ENCODE measurements around the gene WIF1.
A peak's percentile ranks its signal among the peaks of the same experiment; 100 is the strongest.

Gene WIF1

GRCh38 chr12:65121956-65122469 lies 908 bp upstream of the WIF1 start:
- DNase-seq = no peak

- no peak for DNase-seq
Measured at GRCh38 chr12:65119063-65119462, 2.0 kb downstream of the WIF1 start.

- no peak for DNase-seq
Measured at GRCh38 chr12:65113621-65114035, 7.5 kb downstream of the WIF1 start.

DNA sequence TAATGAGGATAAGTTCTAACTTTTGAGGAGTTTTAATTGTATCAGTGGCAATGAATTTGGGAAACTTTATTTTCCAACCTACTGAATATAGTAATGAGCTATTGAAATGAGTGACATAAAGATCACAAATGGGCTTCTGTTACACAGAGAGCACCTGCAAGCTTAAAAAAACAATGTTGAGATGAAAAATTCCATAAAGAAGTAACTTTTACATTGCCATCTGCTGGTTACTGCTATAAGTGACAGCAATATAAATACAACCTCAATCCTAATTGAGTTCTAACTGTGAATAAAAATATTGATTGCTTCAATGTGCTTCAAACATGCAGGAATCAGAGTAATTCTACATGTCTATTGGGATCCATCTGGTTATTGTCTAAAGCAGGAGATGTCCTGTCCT lies 14.2 kb downstream of the WIF1 start:
- no peak for DNase-seq

DNA sequence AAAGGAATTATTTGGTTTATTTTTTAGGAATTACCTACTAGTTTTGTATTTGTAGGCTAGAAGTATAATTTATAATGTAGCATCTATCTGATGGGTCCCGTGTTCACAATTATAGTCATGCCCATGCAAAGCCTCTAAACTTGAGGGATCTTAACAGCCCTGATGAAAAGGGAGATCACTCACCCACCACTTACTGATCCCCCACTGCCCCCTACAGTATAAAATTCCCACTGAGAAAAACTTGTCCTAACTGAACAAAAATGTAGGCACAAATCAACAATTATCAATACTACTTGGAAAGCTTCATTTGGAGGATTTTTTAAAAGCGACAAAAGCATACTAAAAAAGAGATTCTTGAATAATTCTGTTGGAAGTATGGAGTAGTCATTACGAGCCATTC lies 21.0 kb downstream of the WIF1 start:
- DNase-seq = no peak

DNA sequence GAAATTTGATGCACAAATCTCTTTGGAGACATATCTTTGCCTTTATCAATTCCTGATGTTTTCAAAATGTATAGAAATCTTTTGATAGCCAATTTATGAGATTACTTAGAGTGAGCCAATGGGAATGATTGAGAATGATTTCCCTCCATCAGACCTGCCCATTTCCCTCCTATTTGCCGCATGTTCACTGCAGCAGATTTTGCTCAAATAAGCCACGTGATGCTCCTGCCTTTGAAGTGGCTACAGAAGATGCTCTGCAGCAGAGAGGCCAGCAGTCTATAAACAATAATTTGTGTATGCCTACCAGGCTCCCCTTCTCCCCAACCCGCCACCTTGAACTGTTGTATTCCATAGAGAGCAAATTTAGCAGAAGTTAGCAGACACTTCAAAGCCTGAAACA lies 21.9 kb downstream of the WIF1 start:
- no peak for DNase-seq

- DNase-seq = no peak
Measured at GRCh38 chr12:65098364-65098763, 22.7 kb downstream of the WIF1 start.

- DNase-seq = no peak
Measured at GRCh38 chr12:65094722-65095121, 26.4 kb downstream of the WIF1 start.

DNA sequence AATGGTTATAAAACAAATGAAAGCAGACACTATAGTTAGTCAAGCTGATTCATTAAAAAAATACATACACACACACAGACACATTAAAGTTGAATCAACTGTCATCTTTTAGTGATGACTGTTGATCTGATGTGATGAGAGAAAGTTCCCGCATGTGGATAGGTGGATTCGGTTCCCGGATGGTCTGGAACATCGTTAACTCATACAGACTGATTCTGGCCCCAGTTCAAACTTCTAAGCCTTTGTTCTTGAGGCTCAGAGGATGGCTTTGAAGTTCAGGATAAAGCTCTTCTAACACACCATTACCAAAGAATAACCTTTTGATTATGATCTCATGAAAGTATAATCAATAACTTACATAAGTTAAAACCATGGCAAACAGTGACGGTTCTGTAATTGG lies 27.5 kb downstream of the WIF1 start:
- DNase-seq = peak; percentile 39

DNA sequence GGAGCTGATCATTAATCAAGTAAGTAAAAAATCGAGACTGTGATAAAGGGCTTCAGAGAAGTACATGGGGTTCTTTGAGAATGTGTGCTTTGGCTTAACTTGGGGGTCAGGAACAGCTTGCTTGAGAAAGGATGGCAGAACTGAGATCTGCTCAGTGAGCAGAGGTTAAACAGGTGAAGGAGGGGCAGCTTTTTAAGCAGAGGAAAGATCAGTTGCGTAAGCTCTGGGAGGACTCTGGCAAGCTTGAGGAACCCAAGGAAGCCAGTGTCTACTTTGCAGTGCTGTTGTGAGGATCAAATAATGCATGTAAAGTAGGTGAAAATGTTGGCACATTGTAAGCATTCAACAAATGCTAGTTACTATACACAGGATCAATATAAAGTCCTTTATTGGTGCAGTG lies 30.6 kb downstream of the WIF1 start:
- no peak for DNase-seq

DNA sequence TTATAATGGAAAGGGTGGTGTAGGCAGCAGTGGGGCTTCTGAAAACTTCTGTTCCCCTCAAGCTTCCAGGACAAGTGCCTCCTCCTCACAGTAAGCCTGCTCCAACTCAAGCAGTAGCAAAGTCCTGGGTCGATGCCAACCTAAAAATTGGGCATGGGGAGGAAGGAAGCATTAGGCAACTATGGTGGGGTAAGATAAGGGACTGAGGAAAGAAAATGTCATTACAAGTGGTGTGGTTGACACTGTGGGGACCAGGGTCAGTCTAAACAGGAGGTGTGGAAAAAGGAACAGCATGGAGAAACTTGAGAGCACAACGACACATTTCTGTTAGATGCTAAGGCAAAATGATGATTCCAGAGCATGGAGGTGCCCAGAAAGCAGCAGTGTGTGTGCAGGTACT lies 34.9 kb downstream of the WIF1 start:
- no peak for DNase-seq

DNA sequence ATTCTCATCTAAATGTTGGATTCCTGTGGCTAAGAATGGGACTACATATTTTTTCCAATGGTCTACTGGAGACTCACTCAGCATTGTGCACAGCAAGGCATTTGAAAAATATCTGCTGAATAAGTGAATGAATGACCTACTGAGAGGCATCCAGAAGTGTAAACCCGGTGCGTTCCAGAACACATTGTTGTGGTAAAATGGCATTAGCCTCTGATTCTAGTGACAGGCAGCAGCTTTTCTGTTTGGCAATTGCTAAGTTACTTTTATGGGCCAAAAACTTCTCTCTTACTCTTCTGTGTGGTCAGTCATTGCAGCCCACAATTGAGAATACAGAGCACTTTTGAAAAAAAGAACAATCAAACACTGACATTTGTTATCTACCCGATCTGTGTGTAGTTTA lies 36.5 kb downstream of the WIF1 start:
- no peak for DNase-seq

- no peak for DNase-seq
Measured at GRCh38 chr12:65083581-65083980, 37.5 kb downstream of the WIF1 start.

DNA sequence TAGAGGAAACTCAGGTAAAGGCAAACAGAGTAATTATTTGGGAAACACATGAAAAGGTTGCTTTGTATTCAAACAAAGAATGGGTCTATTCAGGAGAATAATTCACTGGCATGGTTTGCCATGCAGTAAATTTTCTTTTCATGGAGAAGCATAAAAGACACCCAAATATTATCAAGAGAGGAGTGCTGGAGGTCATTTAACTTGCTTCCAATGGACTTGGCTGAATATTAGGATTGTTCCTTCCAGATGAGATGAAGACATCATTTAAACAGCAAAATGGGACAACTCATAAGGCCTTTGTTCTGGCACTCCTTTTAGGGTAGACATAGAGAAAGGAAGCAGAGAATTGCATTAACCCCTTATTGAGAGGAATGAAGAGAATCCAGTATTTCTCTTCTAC lies 38.7 kb downstream of the WIF1 start:
- DNase-seq = no peak

DNA sequence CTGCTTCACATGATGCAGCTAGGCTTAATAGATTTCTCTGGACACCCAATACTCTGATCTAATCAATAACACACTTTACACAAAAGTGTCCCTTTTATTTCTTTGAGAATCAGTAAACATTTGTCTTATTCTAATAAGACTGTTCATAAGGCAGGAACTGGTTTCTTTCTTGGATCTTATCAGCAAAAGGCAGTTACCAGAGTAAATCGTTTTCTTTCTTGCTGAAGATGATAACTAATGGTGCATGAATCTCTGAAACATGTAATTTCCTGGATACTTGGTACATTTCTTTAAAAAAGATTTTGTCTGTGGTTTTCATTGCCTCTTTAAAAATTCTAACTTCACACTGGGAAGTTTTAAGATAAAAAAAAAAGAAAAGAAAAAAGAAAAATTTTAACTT lies 39.6 kb downstream of the WIF1 start:
- no peak for DNase-seq

GRCh38 chr12:65074932-65075331 lies 46.2 kb downstream of the WIF1 start:
- DNase-seq = no peak

GRCh38 chr12:65069336-65069735 lies 51.8 kb downstream of the WIF1 start:
- no peak for DNase-seq

- DNase-seq = no peak
Measured at GRCh38 chr12:65067383-65067782, 53.7 kb downstream of the WIF1 start.

DNA sequence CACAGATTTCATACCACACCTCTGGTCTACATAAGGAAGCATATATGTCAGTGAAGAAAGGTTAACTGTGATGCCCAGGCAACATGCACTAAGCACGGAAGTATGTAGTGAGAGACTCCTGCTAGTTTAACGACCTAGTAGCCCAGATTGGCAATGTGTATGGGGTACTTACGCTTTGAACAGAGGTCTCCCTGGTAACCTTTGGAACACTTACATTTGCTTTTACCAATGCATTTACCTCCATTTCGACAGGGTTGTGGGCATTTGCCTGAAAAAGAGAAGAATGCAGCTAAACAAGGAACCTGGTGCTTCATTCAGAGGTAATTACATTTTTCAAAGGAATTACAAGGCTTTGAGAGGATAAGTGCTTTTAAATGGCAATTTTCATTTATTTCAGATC lies 65.2 kb downstream of the WIF1 start:
- no peak for DNase-seq

DNA sequence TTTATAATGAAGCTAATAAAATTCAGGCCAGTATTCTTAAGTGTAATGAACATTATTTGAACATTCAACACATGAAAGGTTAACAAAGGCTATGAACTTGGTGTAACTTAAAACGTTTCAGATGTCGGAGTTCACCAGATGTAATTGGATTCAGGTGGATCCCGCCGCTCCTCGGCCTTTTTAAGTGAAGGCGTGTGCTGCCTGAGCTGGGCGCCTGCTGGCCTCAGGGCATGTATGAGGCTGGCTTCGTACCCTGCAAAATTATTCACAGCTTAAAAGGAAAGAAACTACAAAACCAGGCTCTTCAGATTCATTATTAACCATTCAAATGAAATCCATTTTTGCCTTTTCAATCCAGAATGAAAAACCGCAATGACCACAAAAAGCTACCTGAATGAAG lies 69.9 kb downstream of the WIF1 start:
- DNase-seq = no peak

DNA sequence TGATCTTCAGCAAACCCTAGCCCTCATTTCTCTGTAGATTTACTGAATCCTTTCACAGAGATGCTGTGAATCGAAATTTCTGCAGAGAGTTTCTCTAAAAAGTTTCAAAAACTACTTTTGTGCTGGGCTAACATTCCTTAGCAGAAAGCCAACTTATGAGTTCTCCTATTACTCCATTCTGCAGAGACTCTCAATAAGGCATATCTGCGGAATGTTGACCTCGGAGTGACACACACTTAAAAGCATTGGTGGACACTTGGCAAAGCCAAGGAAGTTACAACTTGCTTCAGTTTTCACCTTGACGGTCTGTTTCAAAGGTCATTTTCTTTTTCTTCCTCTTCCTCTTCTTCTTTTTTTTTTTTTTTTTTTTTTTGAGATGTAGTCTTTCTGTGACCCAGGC lies 75.8 kb downstream of the WIF1 start:
- DNase-seq = no peak

GRCh38 chr12:65039301-65039700 lies 81.8 kb downstream of the WIF1 start:
- DNase-seq = no peak

DNA sequence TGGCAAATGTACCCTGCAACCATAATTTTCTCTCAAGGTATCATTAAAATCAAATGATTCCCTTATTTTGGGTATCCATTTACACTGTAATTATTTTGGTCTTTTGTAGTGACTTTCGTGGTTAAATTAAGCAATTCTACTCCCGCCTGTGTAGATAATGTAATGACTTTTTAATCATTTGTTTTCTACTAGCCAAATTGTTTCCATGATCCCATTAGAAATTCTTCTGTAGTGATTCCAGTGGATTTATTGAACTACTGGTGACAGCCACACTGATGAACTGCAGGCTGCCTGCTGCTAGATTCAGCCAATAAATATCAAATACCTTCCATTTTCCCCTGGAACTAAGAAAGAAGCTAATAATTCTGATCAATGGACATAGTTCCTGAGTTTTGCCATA lies 96.0 kb downstream of the WIF1 start:
- DNase-seq = no peak

DNA sequence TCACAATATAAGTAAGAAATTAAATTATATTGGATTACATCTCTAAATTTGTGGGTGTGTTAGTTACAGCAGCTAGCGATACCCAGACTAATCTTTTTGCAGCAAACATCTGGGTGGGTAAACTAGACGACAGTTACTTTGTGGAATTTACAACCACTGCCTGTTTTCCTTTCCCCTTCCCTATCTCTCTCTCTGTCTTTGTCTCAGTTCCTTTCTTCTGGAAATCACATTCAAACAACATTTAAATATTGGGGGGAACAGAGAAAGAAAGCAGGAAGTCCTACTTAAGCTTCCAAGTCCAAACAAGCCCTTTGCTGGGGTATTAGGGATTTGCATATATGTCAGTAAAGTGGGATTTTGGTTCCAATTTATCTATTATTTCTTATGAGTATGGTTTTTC lies 97.6 kb downstream of the WIF1 start:
- DNase-seq = no peak

- no peak for DNase-seq
Measured at GRCh38 chr12:65022960-65023359, 98.1 kb downstream of the WIF1 start.

DNA sequence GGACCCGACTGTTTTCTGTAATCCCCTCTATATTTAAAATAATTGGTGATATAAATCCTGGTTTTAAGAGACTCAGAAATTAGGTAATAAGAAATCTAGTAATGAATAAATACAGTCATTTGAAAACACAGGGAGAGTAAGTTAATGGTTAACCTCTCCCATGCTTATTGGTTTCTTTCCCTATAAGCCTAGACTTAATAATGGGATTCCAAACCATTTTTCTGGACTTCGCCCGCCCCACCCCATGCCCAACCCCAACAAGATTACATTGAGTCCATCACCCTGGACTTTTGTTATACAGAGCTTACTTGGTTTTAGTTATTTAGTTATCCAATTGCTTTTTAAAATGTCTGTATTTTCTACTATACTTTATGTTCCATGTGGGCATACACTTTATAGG lies 98.7 kb downstream of the WIF1 start:
- DNase-seq = no peak
